Breast epithelium (tissue), 4 donors: Measurements from ENCODE around the gene BRD3. TPM values are rescaled to one million over a fixed set of nuclear protein-coding genes. Genes with fewer than 3 reads are reported as not detected.
A peak's percentile ranks its signal among the peaks of the same experiment; 100 is the strongest.

Experiments
- DNase-seq, 2 donors: peaks; one replicate each; pipeline ENCODE4 v3.0.0-alpha.2; 2019; ENCODE audit warnings: low spot score in 2 of 2
- H3K27ac ChIP-seq, 2 donors: fragments of 200-600 bp; sonication (generic) in 1 of 2; one replicate each; pipeline ENCODE4 v1.5.1; 2016 to 2019; ENCODE audit warnings: mild to moderate bottlenecking in 1 of 2
- H3K27me3 ChIP-seq, 2 donors: fragments of 200-600 bp; sonication (generic) in 1 of 2; one replicate each; pipeline versions ENCODE4 v1.5.1 to v1.6.0; 2017 to 2019; ENCODE audit warnings: control low read depth in 1 of 2, mild to moderate bottlenecking in 1 of 2
- H3K36me3 ChIP-seq: fragments of 200-600 bp; one replicate; pipeline ENCODE4 v1.5.1; 2019
- H3K4me1 ChIP-seq, 2 donors: fragments of 200-600 bp; sonication (generic); one replicate each; pipeline ENCODE4 v1.5.1; 2016 to 2019; ENCODE audit warnings: control low read depth in 1 of 2
- H3K4me3 ChIP-seq, 3 donors: fragments of 200-600 bp; sonication (generic); 1 replicate in 2 of 3; 2 replicates in 1 of 3; pipeline ENCODE4 v1.5.1; 2016 to 2019; ENCODE audit warnings: mild to moderate bottlenecking in 3 of 3, moderate library complexity in 2 of 3
- H3K9me3 ChIP-seq, 2 donors: fragments of 200-600 bp; sonication (generic) in 1 of 2; one replicate each; pipeline ENCODE4 v1.5.1; 2016 to 2019; ENCODE audit warnings: control low read depth in 1 of 2
- CTCF ChIP-seq, 3 donors: fragments of 450-650 bp; IDR thresholded peaks; one replicate each; pipeline ENCODE4 v1.5.1; 2016 to 2017; ENCODE audit warnings: antibody characterized with exemption in 3 of 3, mild to moderate bottlenecking in 3 of 3, moderate library complexity in 3 of 3
- POLR2A ChIP-seq: fragments of 450-650 bp; IDR thresholded peaks from one replicate; pipeline ENCODE4 v1.6.1; 2016; ENCODE audit warnings: antibody characterized with exemption, mild to moderate bottlenecking, moderate library complexity
- POLR2AphosphoS5 ChIP-seq, 3 donors: sonication (generic); formaldehyde crosslinking; IDR thresholded peaks; one replicate each; pipeline ENCODE4 v1.6.1; 2017; ENCODE audit warnings: antibody characterized with exemption in 3 of 3
- intact Hi-C: fragments of 100-400 bp; cut with DNase I; formaldehyde crosslinking; loops from one replicate; pipeline ENCODE4 v1.15.1; 2023; ENCODE audit warnings: low total_unique reads
- total RNA-seq, 3 donors: library from RNA; depleted of rRNA; stranded (reverse); fragments of >200 nt; gene quantifications; one replicate each; pipeline ENCODE4 v1.1.0, GENCODE V29; 2016

BRD3 gene
- total RNA-seq, 3 donors from 2014 or later = 21.6 to 26.2 (median 24.6) TPM

GRCh38 chr9:133991964-133992779 is 75.7 kb downstream of the BRD3 start, which contains the start of gene VAV2:
Gene VAV2, minus strand, starts transcription at chr9:133992324. Its CDS starts 46 bp downstream, at chr9:133992278.
- Histone ChIP-seq H3K4me3 (peak within 1 kb of the TSS; percentile 74 to 87 (median 76)), H3K36me3 (no peaks in the 10 kb centered on the region), H3K9me3 (no peaks in the 10 kb centered on the region), H3K27ac (peak within 1 kb of the TSS; percentile 84 to 85), H3K4me1 (peaks cover 0 to 8% of the 10 kb centered on the region in 2 donors), H3K27me3 (no peaks in the 10 kb centered on the region)
- intact Hi-C loops = no loop called here
- DNase-seq = no peak
- TF ChIP-seq POLR2A = no peak
- TF ChIP-seq CTCF (IDR thresholded peaks at IDR 0.05) = no peak
- no peak for TF ChIP-seq POLR2AphosphoS5 (IDR thresholded peaks at IDR 0.05)

GRCh38 chr9:133991214-133991921 is 76.5 kb downstream of the BRD3 start:
- TF ChIP-seq CTCF (IDR thresholded peaks at IDR 0.05) (no peak), POLR2AphosphoS5 (IDR thresholded peaks at IDR 0.05) (no peak), POLR2A (no peak)
- Histone ChIP-seq H3K27ac (peak overlapping the region; percentile 60 to 84), H3K36me3 (no peaks in the 10 kb centered on the region), H3K9me3 (no peaks in the 10 kb centered on the region), H3K27me3 (no peaks in the 10 kb centered on the region), H3K4me3 (peak overlapping the region; percentile 74 to 87 (median 76)), H3K4me1 (peaks cover 0 to 8% of the 10 kb centered on the region in 2 donors)
- no peak for DNase-seq
- intact Hi-C loops = no loop called here

- Histone ChIP-seq H3K4me3 (peak overlapping the region; percentile 74 to 87 (median 76)), H3K9me3 (no peaks in the 10 kb centered on the region)
Measured at GRCh38 chr9:133990366-133991213, 77.2 kb downstream of the BRD3 start.

More at GRCh38 chr9:133990366-133991213, 77.2 kb downstream of the BRD3 start:
- intact Hi-C loops = no loop called here
- no peaks in the 10 kb centered on the region for H3K27me3 ChIP-seq
- peak overlapping the region; percentile 60 to 84 for H3K27ac ChIP-seq
- no peaks in the 10 kb centered on the region for H3K36me3 ChIP-seq
- H3K4me1 ChIP-seq = peaks cover 0 to 8% of the 10 kb centered on the region in 2 donors
- TF ChIP-seq CTCF (IDR thresholded peaks at IDR 0.05) (no peak), POLR2AphosphoS5 (IDR thresholded peaks at IDR 0.05) (no peak), POLR2A (no peak)
- DNase-seq = no peak
